WTC11 (cell line): ENCODE results near the gene ARL15. TPM values are rescaled to one million over a fixed set of nuclear protein-coding genes. Genes with fewer than 3 reads are reported as not detected.

Experiments
- ATAC-seq: fragments of 200-7000 bp; cut with Tn5 transposase; 2 replicates; pipeline ENCODE4 v1.10.0; 2021; ENCODE audit warnings: mild to moderate bottlenecking, moderate library complexity
- CTCF ChIA-PET: fragments of 300-600 bp; sonication (Branson Sonifier 250); formaldehyde crosslinking; loops from one replicate; lab custom pipeline; 2021; ENCODE audit warnings: antibody characterized with exemption; lab: Charles Lee
- POLR2A ChIA-PET: fragments of 350-600 bp; sonication (Branson Sonifier 250); formaldehyde crosslinking; loops from one replicate; lab custom pipeline; 2021; ENCODE audit warnings: antibody characterized with exemption; lab: Charles Lee
- DNase-seq: peaks from one replicate; pipeline ENCODE4 v3.0.0; 2021; ENCODE audit warnings: low spot score
- H3K27ac Mint-ChIP-seq: 2 replicates; pipeline ENCODE4 v1.8.0; 2021; ENCODE audit warnings: mixed read lengths
- H3K27me3 Mint-ChIP-seq: 2 replicates; pipeline ENCODE4 v1.8.0; 2021; ENCODE audit warnings: low read depth, mild to moderate bottlenecking, moderate library complexity, mixed read lengths
- H3K36me3 Mint-ChIP-seq: 2 replicates; pipeline ENCODE4 v1.8.0; 2021; ENCODE audit warnings: mixed read lengths
- H3K4me1 Mint-ChIP-seq: 2 replicates; pipeline ENCODE4 v1.8.0; 2022; ENCODE audit warnings: mixed read lengths
- H3K4me3 Mint-ChIP-seq: 2 replicates; pipeline ENCODE4 v1.8.0; 2021; ENCODE audit warnings: mild to moderate bottlenecking, moderate library complexity, mixed read lengths
- H3K9me3 Mint-ChIP-seq: 2 replicates; pipeline ENCODE4 v1.8.0; 2021; ENCODE audit warnings: mixed read lengths
- ETV6 ChIP-seq: sonication (generic); formaldehyde crosslinking; IDR thresholded peaks from 2 replicates; pipeline ENCODE4 v1.8.1; 2022; ENCODE audit warnings: mild to moderate bottlenecking, missing genetic modification reagents
- RORB ChIP-seq: fragments of 250-450 bp; sonication (Bioruptor Pico); IDR thresholded peaks from 2 replicates; pipeline ENCODE4 v1.9.0; 2021; ENCODE audit warnings: mild to moderate bottlenecking
- TCF7 ChIP-seq: sonication (generic); formaldehyde crosslinking; IDR thresholded peaks from 2 replicates; pipeline ENCODE4 v1.8.0; 2022; ENCODE audit warnings: mild to moderate bottlenecking, low read depth, missing genetic modification reagents, moderate library complexity
- TEAD4 ChIP-seq: sonication (generic); formaldehyde crosslinking; IDR thresholded peaks from 2 replicates; pipeline ENCODE4 v1.8.0; 2022; ENCODE audit warnings: mild to moderate bottlenecking, missing genetic modification reagents
- ZNF121 ChIP-seq: sonication (generic); formaldehyde crosslinking; IDR thresholded peaks from 2 replicates; pipeline ENCODE4 v1.8.0; 2023; ENCODE audit warnings: missing genetic modification reagents
- ZNF317 ChIP-seq: sonication (generic); formaldehyde crosslinking; IDR thresholded peaks from 2 replicates; pipeline ENCODE4 v1.8.1; 2023; ENCODE audit warnings: low read depth, mild to moderate bottlenecking, moderate library complexity, missing genetic modification reagents, borderline replicate concordance
- ZNF416 ChIP-seq: fragments of 250-450 bp; sonication (Bioruptor Pico); IDR thresholded peaks from 2 replicates; pipeline ENCODE4 v1.9.0; 2021; ENCODE audit warnings: mild to moderate bottlenecking, inconsistent platforms
- ZNF671 ChIP-seq: fragments of 250-450 bp; sonication (Bioruptor Pico); IDR thresholded peaks from 2 replicates; pipeline ENCODE4 v1.8.0; 2021; ENCODE audit warnings: mild to moderate bottlenecking
- total RNA-seq: library from RNA; stranded (reverse); gene quantifications from 3 replicates; pipeline ENCODE4 v1.2.3, GENCODE V29; 2021
- TF ChIP-seq, protein P1 (sequence below): sonication (generic); formaldehyde crosslinking; IDR thresholded peaks from 2 replicates; pipeline ENCODE4 v1.8.0; 2023; ENCODE audit warnings: mild to moderate bottlenecking, missing genetic modification reagents
- TF ChIP-seq, protein P2 (sequence below): sonication (generic); formaldehyde crosslinking; IDR thresholded peaks from 2 replicates; pipeline ENCODE4 v1.8.1; 2023; ENCODE audit warnings: mild to moderate bottlenecking, missing genetic modification reagents
- TF ChIP-seq, protein P3 (sequence below): fragments of 200-600 bp; IDR thresholded peaks from 2 replicates; pipeline ENCODE4 v1.8.0; 2022; ENCODE audit warnings: antibody characterized with exemption
- TF ChIP-seq, protein P4 (sequence below): sonication (generic); formaldehyde crosslinking; IDR thresholded peaks from 2 replicates; pipeline ENCODE4 v1.8.1; 2022; ENCODE audit warnings: mild to moderate bottlenecking, missing genetic modification reagents, moderate library complexity, borderline replicate concordance
- TF ChIP-seq, protein P5 (sequence below): sonication (generic); formaldehyde crosslinking; IDR thresholded peaks from 2 replicates; pipeline ENCODE4 v1.8.0; 2023; ENCODE audit warnings: missing genetic modification reagents
- TF ChIP-seq, protein P6 (sequence below): sonication (generic); formaldehyde crosslinking; IDR thresholded peaks from 2 replicates; pipeline ENCODE4 v1.8.0; 2022; ENCODE audit warnings: missing genetic modification reagents

The ARL15 gene
- total RNA-seq, 1 experiment from 2014 or later = 20.1 TPM

DNA sequence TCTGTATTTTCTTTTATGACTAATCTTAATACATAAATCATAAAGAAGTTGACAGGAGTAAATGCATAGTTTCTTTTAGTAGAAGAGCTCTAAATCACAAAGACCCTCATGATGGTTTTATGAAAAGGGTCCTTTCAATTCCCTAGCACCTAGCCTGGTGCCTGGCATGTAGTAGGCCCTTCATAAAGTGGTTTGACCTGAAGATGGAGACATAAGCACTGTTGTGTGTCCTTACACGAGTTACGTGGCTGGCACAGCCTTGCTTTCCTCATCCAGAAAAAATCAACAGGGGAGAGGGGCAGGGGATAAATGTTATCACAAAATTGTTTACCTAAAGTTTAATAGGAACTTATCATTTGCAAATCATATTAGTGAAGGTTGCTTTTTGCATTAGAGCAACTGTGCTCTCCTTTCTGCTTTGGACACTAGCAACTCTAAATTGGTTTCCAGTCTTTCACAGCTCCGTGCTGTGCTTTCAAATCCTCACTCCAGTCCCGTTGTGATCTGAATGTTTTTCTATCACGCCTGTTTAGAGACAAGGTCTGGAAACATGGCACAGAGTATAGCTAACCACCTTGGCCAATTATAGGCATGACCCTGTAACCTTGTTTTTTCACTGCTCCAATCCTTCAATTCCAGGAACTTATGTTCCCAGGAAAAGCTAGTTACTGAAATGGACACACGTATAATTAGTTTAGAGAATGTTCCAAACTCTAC lies 55.7 kb downstream of the ARL15 start (continued):
- TF ChIP-seq, protein P1, sequence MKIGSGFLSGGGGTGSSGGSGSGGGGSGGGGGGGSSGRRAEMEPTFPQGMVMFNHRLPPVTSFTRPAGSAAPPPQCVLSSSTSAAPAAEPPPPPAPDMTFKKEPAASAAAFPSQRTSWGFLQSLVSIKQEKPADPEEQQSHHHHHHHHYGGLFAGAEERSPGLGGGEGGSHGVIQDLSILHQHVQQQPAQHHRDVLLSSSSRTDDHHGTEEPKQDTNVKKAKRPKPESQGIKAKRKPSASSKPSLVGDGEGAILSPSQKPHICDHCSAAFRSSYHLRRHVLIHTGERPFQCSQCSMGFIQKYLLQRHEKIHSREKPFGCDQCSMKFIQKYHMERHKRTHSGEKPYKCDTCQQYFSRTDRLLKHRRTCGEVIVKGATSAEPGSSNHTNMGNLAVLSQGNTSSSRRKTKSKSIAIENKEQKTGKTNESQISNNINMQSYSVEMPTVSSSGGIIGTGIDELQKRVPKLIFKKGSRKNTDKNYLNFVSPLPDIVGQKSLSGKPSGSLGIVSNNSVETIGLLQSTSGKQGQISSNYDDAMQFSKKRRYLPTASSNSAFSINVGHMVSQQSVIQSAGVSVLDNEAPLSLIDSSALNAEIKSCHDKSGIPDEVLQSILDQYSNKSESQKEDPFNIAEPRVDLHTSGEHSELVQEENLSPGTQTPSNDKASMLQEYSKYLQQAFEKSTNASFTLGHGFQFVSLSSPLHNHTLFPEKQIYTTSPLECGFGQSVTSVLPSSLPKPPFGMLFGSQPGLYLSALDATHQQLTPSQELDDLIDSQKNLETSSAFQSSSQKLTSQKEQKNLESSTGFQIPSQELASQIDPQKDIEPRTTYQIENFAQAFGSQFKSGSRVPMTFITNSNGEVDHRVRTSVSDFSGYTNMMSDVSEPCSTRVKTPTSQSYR (CRISPR knock-in tag) = no peak
- no peak for TF ChIP-seq TCF7 (CRISPR knock-in tag)
- TF ChIP-seq ZNF671 (CRISPR knock-in tag) = no peak
- TF ChIP-seq ETV6 (CRISPR knock-in tag) = no peak
- no peak for TF ChIP-seq ZNF121
- TF ChIP-seq, protein P2, sequence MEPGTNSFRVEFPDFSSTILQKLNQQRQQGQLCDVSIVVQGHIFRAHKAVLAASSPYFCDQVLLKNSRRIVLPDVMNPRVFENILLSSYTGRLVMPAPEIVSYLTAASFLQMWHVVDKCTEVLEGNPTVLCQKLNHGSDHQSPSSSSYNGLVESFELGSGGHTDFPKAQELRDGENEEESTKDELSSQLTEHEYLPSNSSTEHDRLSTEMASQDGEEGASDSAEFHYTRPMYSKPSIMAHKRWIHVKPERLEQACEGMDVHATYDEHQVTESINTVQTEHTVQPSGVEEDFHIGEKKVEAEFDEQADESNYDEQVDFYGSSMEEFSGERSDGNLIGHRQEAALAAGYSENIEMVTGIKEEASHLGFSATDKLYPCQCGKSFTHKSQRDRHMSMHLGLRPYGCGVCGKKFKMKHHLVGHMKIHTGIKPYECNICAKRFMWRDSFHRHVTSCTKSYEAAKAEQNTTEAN = no peak
- TF ChIP-seq ZNF416 (CRISPR knock-in tag) = no peak
- TF ChIP-seq RORB (CRISPR knock-in tag) = no peak
- no peak for TF ChIP-seq TEAD4 (CRISPR knock-in tag)
- TF ChIP-seq, protein P3, sequence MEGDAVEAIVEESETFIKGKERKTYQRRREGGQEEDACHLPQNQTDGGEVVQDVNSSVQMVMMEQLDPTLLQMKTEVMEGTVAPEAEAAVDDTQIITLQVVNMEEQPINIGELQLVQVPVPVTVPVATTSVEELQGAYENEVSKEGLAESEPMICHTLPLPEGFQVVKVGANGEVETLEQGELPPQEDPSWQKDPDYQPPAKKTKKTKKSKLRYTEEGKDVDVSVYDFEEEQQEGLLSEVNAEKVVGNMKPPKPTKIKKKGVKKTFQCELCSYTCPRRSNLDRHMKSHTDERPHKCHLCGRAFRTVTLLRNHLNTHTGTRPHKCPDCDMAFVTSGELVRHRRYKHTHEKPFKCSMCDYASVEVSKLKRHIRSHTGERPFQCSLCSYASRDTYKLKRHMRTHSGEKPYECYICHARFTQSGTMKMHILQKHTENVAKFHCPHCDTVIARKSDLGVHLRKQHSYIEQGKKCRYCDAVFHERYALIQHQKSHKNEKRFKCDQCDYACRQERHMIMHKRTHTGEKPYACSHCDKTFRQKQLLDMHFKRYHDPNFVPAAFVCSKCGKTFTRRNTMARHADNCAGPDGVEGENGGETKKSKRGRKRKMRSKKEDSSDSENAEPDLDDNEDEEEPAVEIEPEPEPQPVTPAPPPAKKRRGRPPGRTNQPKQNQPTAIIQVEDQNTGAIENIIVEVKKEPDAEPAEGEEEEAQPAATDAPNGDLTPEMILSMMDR = no peak

DNA sequence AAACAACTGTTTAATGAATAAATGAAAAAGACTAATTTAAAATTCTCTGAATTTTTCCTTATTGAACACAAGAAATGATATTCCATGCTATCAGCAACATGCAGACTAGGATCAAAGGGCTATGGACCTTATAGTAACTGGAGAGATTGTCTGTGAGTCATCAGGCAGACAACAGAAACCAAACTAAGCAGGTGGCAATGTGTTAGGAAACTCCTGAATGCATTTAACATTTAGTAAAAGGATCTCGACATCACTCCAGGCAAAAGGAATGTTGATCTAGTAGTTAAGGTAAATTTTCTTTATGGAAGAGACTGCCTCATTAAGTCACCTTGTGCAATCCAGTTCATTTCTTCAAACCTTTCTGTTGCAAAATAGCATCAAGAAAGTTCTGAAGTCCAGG lies 58.4 kb downstream of the ARL15 start:
- no peaks in the 10 kb centered on the region for H3K9me3 Mint-ChIP-seq
- DNase-seq = no peak
- no peak overlapping the region for H3K4me3 Mint-ChIP-seq
- TF ChIP-seq, protein P4, sequence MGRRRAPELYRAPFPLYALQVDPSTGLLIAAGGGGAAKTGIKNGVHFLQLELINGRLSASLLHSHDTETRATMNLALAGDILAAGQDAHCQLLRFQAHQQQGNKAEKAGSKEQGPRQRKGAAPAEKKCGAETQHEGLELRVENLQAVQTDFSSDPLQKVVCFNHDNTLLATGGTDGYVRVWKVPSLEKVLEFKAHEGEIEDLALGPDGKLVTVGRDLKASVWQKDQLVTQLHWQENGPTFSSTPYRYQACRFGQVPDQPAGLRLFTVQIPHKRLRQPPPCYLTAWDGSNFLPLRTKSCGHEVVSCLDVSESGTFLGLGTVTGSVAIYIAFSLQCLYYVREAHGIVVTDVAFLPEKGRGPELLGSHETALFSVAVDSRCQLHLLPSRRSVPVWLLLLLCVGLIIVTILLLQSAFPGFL (CRISPR knock-in tag) = no peak
- TF ChIP-seq, protein P5, sequence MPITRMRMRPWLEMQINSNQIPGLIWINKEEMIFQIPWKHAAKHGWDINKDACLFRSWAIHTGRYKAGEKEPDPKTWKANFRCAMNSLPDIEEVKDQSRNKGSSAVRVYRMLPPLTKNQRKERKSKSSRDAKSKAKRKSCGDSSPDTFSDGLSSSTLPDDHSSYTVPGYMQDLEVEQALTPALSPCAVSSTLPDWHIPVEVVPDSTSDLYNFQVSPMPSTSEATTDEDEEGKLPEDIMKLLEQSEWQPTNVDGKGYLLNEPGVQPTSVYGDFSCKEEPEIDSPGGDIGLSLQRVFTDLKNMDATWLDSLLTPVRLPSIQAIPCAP (CRISPR knock-in tag) = no peak
- TF ChIP-seq ZNF416 (CRISPR knock-in tag) (no peak), ZNF317 (CRISPR knock-in tag) (no peak)
- TF ChIP-seq, protein P6, sequence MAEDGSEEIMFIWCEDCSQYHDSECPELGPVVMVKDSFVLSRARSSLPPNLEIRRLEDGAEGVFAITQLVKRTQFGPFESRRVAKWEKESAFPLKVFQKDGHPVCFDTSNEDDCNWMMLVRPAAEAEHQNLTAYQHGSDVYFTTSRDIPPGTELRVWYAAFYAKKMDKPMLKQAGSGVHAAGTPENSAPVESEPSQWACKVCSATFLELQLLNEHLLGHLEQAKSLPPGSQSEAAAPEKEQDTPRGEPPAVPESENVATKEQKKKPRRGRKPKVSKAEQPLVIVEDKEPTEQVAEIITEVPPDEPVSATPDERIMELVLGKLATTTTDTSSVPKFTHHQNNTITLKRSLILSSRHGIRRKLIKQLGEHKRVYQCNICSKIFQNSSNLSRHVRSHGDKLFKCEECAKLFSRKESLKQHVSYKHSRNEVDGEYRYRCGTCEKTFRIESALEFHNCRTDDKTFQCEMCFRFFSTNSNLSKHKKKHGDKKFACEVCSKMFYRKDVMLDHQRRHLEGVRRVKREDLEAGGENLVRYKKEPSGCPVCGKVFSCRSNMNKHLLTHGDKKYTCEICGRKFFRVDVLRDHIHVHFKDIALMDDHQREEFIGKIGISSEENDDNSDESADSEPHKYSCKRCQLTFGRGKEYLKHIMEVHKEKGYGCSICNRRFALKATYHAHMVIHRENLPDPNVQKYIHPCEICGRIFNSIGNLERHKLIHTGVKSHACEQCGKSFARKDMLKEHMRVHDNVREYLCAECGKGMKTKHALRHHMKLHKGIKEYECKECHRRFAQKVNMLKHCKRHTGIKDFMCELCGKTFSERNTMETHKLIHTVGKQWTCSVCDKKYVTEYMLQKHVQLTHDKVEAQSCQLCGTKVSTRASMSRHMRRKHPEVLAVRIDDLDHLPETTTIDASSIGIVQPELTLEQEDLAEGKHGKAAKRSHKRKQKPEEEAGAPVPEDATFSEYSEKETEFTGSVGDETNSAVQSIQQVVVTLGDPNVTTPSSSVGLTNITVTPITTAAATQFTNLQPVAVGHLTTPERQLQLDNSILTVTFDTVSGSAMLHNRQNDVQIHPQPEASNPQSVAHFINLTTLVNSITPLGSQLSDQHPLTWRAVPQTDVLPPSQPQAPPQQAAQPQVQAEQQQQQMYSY (CRISPR knock-in tag) = no peak
- ChIA-PET CTCF (no interaction called here), POLR2A (no interaction called here)
- H3K27ac Mint-ChIP-seq = no peak overlapping the region
- H3K36me3 Mint-ChIP-seq = no peaks in the 10 kb centered on the region
- no peak for ATAC-seq
- no peaks in the 10 kb centered on the region for H3K27me3 Mint-ChIP-seq
- peaks cover 20% of the 10 kb centered on the region for H3K4me1 Mint-ChIP-seq
